Measurements from ENCODE around the gene TDRKH.

The TDRKH gene

DNA sequence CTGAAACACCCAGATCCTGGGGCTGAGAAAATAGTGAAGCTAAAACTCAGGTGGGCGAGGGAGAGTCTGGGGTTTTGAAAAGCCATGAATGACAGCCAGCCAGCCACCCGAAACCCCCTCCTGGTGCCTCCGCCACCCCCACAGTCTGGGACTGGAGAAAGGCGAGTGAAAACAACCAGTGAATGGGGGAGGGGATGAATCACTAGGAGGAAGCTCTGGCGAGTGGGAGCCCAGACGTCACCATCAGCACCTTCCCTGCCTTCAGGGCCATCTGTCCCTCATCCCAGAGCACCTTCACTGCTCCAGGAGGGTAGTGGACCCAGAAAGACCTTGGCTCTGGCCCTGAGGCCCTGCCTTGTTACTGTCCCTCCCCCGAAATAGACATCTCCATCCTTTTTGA, 32.1 kb upstream of the TDRKH start:
- peaks cover 64 to 74% of the 10 kb centered on the region in 2 experiments for H3K27me3 ChIP-seq (ENCODE audit: control insufficient read depth in 1 of 2, insufficient read depth in 1 of 2, low read length in 2 of 2)
- no peak overlapping the region for H3K9ac ChIP-seq (ENCODE audit: low read length)
- H2AK5ac ChIP-seq (ENCODE audit: low read length, severe bottlenecking): no peak overlapping the region
- no peak overlapping the region for H2BK5ac ChIP-seq (ENCODE audit: low read depth, low read length, poor library complexity, severe bottlenecking)
- H3K4ac ChIP-seq (ENCODE audit: low read depth in 1 of 2, low read length in 2 of 2): no peak overlapping the region
- H4K8ac ChIP-seq (ENCODE audit: low read length): no peak overlapping the region
- H3K79me1 ChIP-seq (replicated peaks; ENCODE audit: low read length, poor library complexity, severe bottlenecking): no peaks in the 10 kb centered on the region
- no peak overlapping the region for H3K4me3 ChIP-seq (ENCODE audit: insufficient read depth in 1 of 2, low read depth in 1 of 2, low read length in 2 of 2)
- H3K4me1 ChIP-seq (ENCODE audit: control insufficient read depth, insufficient read depth, low read depth, low read length): peaks cover 4% of the 10 kb centered on the region
- H3K23ac ChIP-seq (ENCODE audit: low read length in 2 of 2): no peak overlapping the region
- no peak overlapping the region for H2BK120ac ChIP-seq (ENCODE audit: low read depth, low read length)
- no peak for DNase-seq
- H3K18ac ChIP-seq (ENCODE audit: low read depth in 1 of 2, low read length in 2 of 2): no peak overlapping the region
- WGBS: 56% methylated on average over 7 of the region's 7 CpGs
- no peak overlapping the region for H4K91ac ChIP-seq (ENCODE audit: low read length)
- no peak overlapping the region for H3K4me2 ChIP-seq (ENCODE audit: low read length, poor library complexity, severe bottlenecking)
- no peak overlapping the region for H2AFZ ChIP-seq (ENCODE audit: low read depth, low read length)
- H3K27ac ChIP-seq (ENCODE audit: low read length, poor library complexity, severe bottlenecking): no peak overlapping the region
- H2BK12ac ChIP-seq (ENCODE audit: low read length in 2 of 2): no peak overlapping the region
- no peaks in the 10 kb centered on the region for H3K9me3 ChIP-seq (ENCODE audit: control insufficient read depth, low read length)
- no peaks in the 10 kb centered on the region for H3K36me3 ChIP-seq (ENCODE audit: control insufficient read depth in 1 of 2, insufficient read depth in 2 of 2, low read depth in 1 of 2, low read length in 2 of 2)
- no peak overlapping the region for H2BK15ac ChIP-seq (ENCODE audit: low read depth, poor library complexity, severe bottlenecking)
- no peak overlapping the region for H3K14ac ChIP-seq (ENCODE audit: low read length in 2 of 2)

DNA sequence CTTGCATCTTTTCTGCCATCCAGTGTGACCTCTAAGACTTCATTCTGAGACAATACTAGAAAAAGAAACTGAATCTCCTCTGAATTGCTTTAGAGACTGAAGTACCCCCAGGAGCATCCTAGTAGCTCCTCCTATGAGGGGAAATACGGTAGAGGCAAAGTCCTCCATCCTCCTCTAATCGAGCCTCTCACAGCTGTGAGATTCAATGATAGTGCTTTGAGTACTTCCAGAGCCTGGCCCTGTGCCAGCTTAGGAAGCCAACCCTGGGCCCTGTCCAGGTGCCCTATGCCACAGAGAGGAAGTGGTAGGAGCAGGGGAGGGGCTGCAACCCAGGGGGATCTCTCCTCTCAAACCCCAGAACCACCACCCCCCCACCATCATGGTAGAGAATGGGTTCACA, 30.6 kb upstream of the TDRKH start:
- Histone ChIP-seq H3K18ac (ENCODE audit: low read depth in 1 of 2, low read length in 2 of 2) (no peak overlapping the region), H2BK120ac (ENCODE audit: low read depth, low read length) (no peak overlapping the region), H3K9ac (ENCODE audit: low read length) (no peak overlapping the region), H2BK12ac (ENCODE audit: low read length in 2 of 2) (no peak overlapping the region), H3K4ac (ENCODE audit: low read depth in 1 of 2, low read length in 2 of 2) (no peak overlapping the region), H3K14ac (ENCODE audit: low read length in 2 of 2) (no peak overlapping the region), H3K9me3 (ENCODE audit: control insufficient read depth, low read length) (no peaks in the 10 kb centered on the region), H4K8ac (ENCODE audit: low read length) (no peak overlapping the region), H2BK5ac (ENCODE audit: low read depth, low read length, poor library complexity, severe bottlenecking) (no peak overlapping the region), H3K4me1 (ENCODE audit: control insufficient read depth, insufficient read depth, low read depth, low read length) (peaks cover 4% of the 10 kb centered on the region), H3K27me3 (ENCODE audit: control insufficient read depth in 1 of 2, insufficient read depth in 1 of 2, low read length in 2 of 2) (peaks cover 66 to 79% of the 10 kb centered on the region in 2 experiments), H3K23ac (ENCODE audit: low read length in 2 of 2) (no peak overlapping the region), H3K79me1 (replicated peaks; ENCODE audit: low read length, poor library complexity, severe bottlenecking) (no peaks in the 10 kb centered on the region), H3K4me2 (ENCODE audit: low read length, poor library complexity, severe bottlenecking) (no peak overlapping the region), H3K4me3 (ENCODE audit: insufficient read depth in 1 of 2, low read depth in 1 of 2, low read length in 2 of 2) (no peak overlapping the region), H2AFZ (ENCODE audit: low read depth, low read length) (no peak overlapping the region), H2BK15ac (ENCODE audit: low read depth, poor library complexity, severe bottlenecking) (no peak overlapping the region), H3K36me3 (ENCODE audit: control insufficient read depth in 1 of 2, insufficient read depth in 2 of 2, low read depth in 1 of 2, low read length in 2 of 2) (no peaks in the 10 kb centered on the region), H2AK5ac (ENCODE audit: low read length, severe bottlenecking) (no peak overlapping the region), H3K27ac (ENCODE audit: low read length, poor library complexity, severe bottlenecking) (no peak overlapping the region), H4K91ac (ENCODE audit: low read length) (no peak overlapping the region)
- DNase-seq: no peak
- 81% methylated on average over 2 of the region's 2 CpGs for WGBS

DNA sequence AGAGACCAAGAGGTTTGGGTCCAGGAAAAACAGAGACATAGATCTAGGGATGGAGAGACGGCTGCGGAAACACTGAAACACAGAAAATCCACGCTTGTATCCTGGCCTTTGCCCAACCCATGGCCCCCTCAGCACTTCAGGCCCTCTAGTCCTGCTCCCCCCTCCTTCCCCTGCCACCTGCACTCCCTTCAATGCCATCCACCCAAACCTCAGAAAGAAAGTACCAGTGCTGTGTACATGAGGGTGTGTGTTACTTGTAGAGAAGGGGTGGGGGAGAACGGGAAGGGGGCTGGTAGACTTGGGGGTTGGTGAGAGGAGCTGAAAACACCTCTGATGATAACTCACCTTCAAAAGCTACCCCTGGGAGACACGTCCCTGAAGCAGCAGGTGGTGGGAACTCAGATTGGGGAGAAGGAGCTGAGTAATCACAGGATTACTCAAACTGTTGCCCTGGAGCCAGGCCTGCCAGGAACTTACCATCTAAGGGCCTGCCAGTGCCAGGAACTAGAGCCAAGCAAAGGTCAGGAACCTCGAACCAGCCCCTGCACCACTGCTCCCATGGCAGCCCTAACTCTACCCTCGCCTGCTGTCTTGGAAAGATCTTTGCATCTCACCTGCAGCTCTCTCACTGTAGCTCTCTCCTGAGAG, 29.8 kb upstream of the TDRKH start:
- H3K9me3 ChIP-seq (ENCODE audit: control insufficient read depth, low read length): no peaks in the 10 kb centered on the region
- H3K4me2 ChIP-seq (ENCODE audit: low read length, poor library complexity, severe bottlenecking): no peak overlapping the region
- no peak overlapping the region for H3K27ac ChIP-seq (ENCODE audit: low read length, poor library complexity, severe bottlenecking)
- no peak overlapping the region for H2AFZ ChIP-seq (ENCODE audit: low read depth, low read length)
- peaks cover 2% of the 10 kb centered on the region for H3K4me1 ChIP-seq (ENCODE audit: control insufficient read depth, insufficient read depth, low read depth, low read length)
- H3K27me3 ChIP-seq (ENCODE audit: control insufficient read depth in 1 of 2, insufficient read depth in 1 of 2, low read length in 2 of 2): peaks cover 66 to 80% of the 10 kb centered on the region in 2 experiments
- no peak overlapping the region for H3K14ac ChIP-seq (ENCODE audit: low read length in 2 of 2)
- H2BK15ac ChIP-seq (ENCODE audit: low read depth, poor library complexity, severe bottlenecking): no peak overlapping the region
- H3K4ac ChIP-seq (ENCODE audit: low read depth in 1 of 2, low read length in 2 of 2): no peak overlapping the region
- DNase-seq: no peak
- H3K4me3 ChIP-seq (ENCODE audit: insufficient read depth in 1 of 2, low read depth in 1 of 2, low read length in 2 of 2): no peak overlapping the region
- WGBS: 73% methylated on average over 5 of the region's 7 CpGs
- H3K23ac ChIP-seq (ENCODE audit: low read length in 2 of 2): no peak overlapping the region
- no peaks in the 10 kb centered on the region for H3K79me1 ChIP-seq (replicated peaks; ENCODE audit: low read length, poor library complexity, severe bottlenecking)
- no peak overlapping the region for H2BK5ac ChIP-seq (ENCODE audit: low read depth, low read length, poor library complexity, severe bottlenecking)
- no peak overlapping the region for H4K8ac ChIP-seq (ENCODE audit: low read length)
- H2BK12ac ChIP-seq (ENCODE audit: low read length in 2 of 2): no peak overlapping the region
- H2BK120ac ChIP-seq (ENCODE audit: low read depth, low read length): no peak overlapping the region
- H2AK5ac ChIP-seq (ENCODE audit: low read length, severe bottlenecking): no peak overlapping the region
- no peak overlapping the region for H3K18ac ChIP-seq (ENCODE audit: low read depth in 1 of 2, low read length in 2 of 2)
- H3K9ac ChIP-seq (ENCODE audit: low read length): no peak overlapping the region
- no peak overlapping the region for H4K91ac ChIP-seq (ENCODE audit: low read length)
- no peaks in the 10 kb centered on the region for H3K36me3 ChIP-seq (ENCODE audit: control insufficient read depth in 1 of 2, insufficient read depth in 2 of 2, low read depth in 1 of 2, low read length in 2 of 2)

DNA sequence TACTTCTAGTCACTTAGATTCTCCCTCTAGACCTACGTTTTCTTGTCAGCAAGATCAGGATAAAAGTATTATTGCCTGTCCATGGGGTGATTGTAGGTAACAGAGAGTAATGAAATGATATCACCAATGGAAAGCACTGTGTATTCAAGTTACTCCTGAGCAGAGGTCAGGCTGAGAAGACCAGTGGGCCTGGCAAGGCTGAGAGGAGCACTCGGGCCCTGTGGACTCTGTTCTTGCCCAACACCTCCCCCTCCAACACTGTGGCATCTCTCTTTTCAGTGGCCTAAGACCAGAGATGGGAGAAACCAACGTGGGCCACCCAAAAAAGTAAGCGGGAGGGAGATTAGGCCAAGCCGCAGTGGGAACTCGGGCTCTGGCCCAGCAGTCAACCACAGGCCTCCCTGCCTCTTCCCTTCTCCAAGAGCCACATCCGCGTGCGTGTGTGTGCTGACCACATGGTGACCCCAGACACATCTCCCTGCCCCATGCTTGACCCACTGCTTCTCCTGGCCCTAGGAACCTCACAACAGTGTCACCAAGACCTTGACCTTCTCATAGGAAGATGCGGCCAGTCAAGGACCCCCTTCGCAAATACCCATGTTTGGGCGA, 29.0 kb upstream of the TDRKH start:
- Histone ChIP-seq H3K14ac (ENCODE audit: low read length in 2 of 2) (no peak overlapping the region), H3K23ac (ENCODE audit: low read length in 2 of 2) (no peak overlapping the region), H3K27ac (ENCODE audit: low read length, poor library complexity, severe bottlenecking) (no peak overlapping the region), H4K91ac (ENCODE audit: low read length) (no peak overlapping the region), H3K4ac (ENCODE audit: low read depth in 1 of 2, low read length in 2 of 2) (no peak overlapping the region), H4K8ac (ENCODE audit: low read length) (no peak overlapping the region), H2AK5ac (ENCODE audit: low read length, severe bottlenecking) (no peak overlapping the region), H2BK5ac (ENCODE audit: low read depth, low read length, poor library complexity, severe bottlenecking) (no peak overlapping the region), H3K9me3 (ENCODE audit: control insufficient read depth, low read length) (no peaks in the 10 kb centered on the region), H3K79me1 (replicated peaks; ENCODE audit: low read length, poor library complexity, severe bottlenecking) (no peaks in the 10 kb centered on the region), H3K36me3 (ENCODE audit: control insufficient read depth in 1 of 2, insufficient read depth in 2 of 2, low read depth in 1 of 2, low read length in 2 of 2) (no peaks in the 10 kb centered on the region), H2BK12ac (ENCODE audit: low read length in 2 of 2) (no peak overlapping the region), H3K9ac (ENCODE audit: low read length) (no peak overlapping the region), H3K18ac (ENCODE audit: low read depth in 1 of 2, low read length in 2 of 2) (no peak overlapping the region), H3K4me1 (ENCODE audit: control insufficient read depth, insufficient read depth, low read depth, low read length) (peaks cover 2% of the 10 kb centered on the region), H3K4me3 (ENCODE audit: insufficient read depth in 1 of 2, low read depth in 1 of 2, low read length in 2 of 2) (no peak overlapping the region), H2BK15ac (ENCODE audit: low read depth, poor library complexity, severe bottlenecking) (no peak overlapping the region), H2BK120ac (ENCODE audit: low read depth, low read length) (no peak overlapping the region), H3K4me2 (ENCODE audit: low read length, poor library complexity, severe bottlenecking) (no peak overlapping the region), H2AFZ (ENCODE audit: low read depth, low read length) (no peak overlapping the region), H3K27me3 (ENCODE audit: control insufficient read depth in 1 of 2, insufficient read depth in 1 of 2, low read length in 2 of 2) (peaks cover 66 to 75% of the 10 kb centered on the region in 2 experiments)
- WGBS: 87% methylated on average over 11 of the region's 12 CpGs
- no peak for DNase-seq

Data from mesenchymal stem cell (in vitro differentiated cells and primary cell).